ENCODE measurements around the gene SLC8B1. TPM values are rescaled to one million over a fixed set of nuclear protein-coding genes. Genes with fewer than 3 reads are reported as not detected.

SLC8B1 gene
- total RNA-seq, 1 donor from 2014 or later: 19.1 TPM

- Mint-ChIP-seq H3K27ac (no peak overlapping the region), H3K9me3 (no peaks in the 10 kb centered on the region), H3K4me1 (no peaks in the 10 kb centered on the region), H3K36me3 (peaks cover 15% of the 10 kb centered on the region), H3K4me3 (no peak overlapping the region), H3K27me3 (ENCODE audit: low read depth) (no peaks in the 10 kb centered on the region)
- DNase-seq (ENCODE audit: low spot score in 2 of 2, unreplicated experiment in 2 of 2): no peak
- TF ChIP-seq, protein P1, sequence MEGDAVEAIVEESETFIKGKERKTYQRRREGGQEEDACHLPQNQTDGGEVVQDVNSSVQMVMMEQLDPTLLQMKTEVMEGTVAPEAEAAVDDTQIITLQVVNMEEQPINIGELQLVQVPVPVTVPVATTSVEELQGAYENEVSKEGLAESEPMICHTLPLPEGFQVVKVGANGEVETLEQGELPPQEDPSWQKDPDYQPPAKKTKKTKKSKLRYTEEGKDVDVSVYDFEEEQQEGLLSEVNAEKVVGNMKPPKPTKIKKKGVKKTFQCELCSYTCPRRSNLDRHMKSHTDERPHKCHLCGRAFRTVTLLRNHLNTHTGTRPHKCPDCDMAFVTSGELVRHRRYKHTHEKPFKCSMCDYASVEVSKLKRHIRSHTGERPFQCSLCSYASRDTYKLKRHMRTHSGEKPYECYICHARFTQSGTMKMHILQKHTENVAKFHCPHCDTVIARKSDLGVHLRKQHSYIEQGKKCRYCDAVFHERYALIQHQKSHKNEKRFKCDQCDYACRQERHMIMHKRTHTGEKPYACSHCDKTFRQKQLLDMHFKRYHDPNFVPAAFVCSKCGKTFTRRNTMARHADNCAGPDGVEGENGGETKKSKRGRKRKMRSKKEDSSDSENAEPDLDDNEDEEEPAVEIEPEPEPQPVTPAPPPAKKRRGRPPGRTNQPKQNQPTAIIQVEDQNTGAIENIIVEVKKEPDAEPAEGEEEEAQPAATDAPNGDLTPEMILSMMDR (IDR thresholded peaks at IDR 0.05; ENCODE audit: unreplicated experiment): no peak
Measured at GRCh38 chr12:113287146-113287898, 47.6 kb downstream of the SLC8B1 start.

DNA sequence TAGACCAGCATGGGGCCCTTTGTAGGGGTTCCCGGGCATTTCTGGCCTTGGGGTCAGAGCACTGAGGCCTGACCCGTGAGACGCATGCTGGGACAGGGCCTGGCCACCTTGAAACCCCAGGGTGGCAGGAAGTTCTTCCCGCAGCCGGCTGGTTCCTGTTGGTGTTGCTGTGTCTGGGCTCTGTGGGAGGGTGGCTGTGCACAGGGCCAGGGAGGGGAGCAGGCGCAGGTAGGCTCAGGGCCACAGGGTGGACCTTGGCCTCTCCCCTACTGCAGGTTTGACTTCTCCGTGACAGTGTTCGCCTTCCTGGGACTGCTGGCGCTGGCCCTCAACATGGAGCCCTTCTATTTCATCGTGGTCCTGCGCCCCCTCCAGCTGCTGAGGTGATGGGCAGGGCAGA lies 48.2 kb downstream of the SLC8B1 start:
- no peak for DNase-seq (ENCODE audit: low spot score in 2 of 2, unreplicated experiment in 2 of 2)
- no peaks in the 10 kb centered on the region for H3K27me3 Mint-ChIP-seq (ENCODE audit: low read depth)
- peaks cover 13% of the 10 kb centered on the region for H3K36me3 Mint-ChIP-seq
- TF ChIP-seq, protein P1 (IDR thresholded peaks at IDR 0.05; ENCODE audit: unreplicated experiment): no peak
- no peaks in the 10 kb centered on the region for H3K4me1 Mint-ChIP-seq
- no peak overlapping the region for H3K4me3 Mint-ChIP-seq
- H3K27ac Mint-ChIP-seq: no peak overlapping the region
- H3K9me3 Mint-ChIP-seq: no peaks in the 10 kb centered on the region

DNA sequence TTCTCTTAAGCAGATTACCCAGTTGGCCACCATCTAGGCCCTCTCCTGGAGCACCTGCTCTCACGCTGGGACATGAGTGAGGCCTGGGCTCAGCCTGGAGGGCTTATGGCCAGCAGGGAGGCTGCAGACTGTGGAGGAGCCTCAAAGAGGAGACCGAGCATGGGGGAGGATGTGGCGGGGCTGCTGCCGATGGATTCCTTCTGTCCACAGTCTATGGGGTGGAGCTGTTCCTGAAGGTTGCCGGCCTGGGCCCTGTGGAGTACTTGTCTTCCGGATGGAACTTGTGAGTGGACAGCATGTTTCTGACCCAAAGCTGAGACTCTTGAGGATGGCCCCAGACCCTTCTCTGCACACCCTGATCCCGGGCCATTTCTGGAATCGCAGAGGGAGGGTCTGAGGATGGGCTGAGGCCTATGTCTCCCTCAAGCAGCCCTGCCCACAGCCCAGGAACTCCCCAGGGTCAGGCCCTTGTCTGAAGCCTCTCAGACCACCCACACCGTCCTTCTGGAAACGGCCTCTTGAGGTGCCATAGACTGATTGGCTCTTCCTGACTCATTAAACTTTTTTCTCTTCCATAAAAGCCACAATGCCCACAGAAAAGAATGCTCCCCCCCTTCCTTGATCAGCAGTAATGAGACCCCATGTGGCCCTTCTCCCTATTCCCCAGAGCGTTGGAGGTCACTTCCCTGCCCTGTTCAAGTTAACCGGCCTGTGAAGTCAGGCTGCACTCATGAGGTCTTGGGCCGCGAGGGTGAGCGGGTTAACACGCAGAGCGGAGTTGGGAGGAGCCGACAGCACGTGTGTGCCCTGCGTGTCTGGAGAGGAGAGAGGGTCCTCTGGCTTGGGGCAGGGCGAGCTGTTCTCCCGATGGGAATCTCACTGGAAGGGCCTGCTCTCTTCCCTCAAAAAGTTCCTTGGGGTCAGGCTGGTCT lies 49.0 kb downstream of the SLC8B1 start:
- peaks cover 7% of the 10 kb centered on the region for H3K36me3 Mint-ChIP-seq
- DNase-seq (ENCODE audit: low spot score in 2 of 2, unreplicated experiment in 2 of 2): no peak
- no peak overlapping the region for H3K27ac Mint-ChIP-seq
- H3K4me1 Mint-ChIP-seq: no peaks in the 10 kb centered on the region
- no peak overlapping the region for H3K4me3 Mint-ChIP-seq
- no peaks in the 10 kb centered on the region for H3K27me3 Mint-ChIP-seq (ENCODE audit: low read depth)
- H3K9me3 Mint-ChIP-seq: no peaks in the 10 kb centered on the region
- TF ChIP-seq, protein P1 (IDR thresholded peaks at IDR 0.05; ENCODE audit: unreplicated experiment): no peak

DNA sequence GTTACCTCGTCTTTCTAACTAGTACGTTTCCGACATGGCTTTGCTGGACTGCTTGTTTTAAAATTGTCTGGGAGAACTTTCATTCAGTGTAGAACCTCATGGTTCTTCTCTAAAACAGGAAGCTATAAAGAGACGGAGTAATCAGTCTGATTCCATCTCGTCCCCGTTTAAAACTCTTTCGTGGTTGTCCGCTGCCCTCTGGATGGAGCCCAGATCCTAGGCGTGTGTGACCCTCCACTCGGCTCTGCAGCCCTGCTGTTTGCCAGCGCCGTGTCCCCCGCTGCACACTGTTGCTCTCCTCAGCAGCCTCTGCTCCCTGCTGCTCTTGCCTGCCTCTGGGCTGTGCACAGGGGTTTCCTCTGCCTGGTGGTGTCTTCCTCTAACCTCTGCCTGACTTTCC lies 50.2 kb downstream of the SLC8B1 start:
- H3K36me3 Mint-ChIP-seq: peaks cover 12% of the 10 kb centered on the region
- H3K27ac Mint-ChIP-seq: no peak overlapping the region
- TF ChIP-seq, protein P1 (IDR thresholded peaks at IDR 0.05; ENCODE audit: unreplicated experiment): no peak
- no peaks in the 10 kb centered on the region for H3K27me3 Mint-ChIP-seq (ENCODE audit: low read depth)
- H3K4me1 Mint-ChIP-seq: no peaks in the 10 kb centered on the region
- no peaks in the 10 kb centered on the region for H3K9me3 Mint-ChIP-seq
- no peak overlapping the region for H3K4me3 Mint-ChIP-seq
- DNase-seq (ENCODE audit: low spot score in 2 of 2, unreplicated experiment in 2 of 2): no peak

- Mint-ChIP-seq H3K27me3 (ENCODE audit: low read depth) (no peaks in the 10 kb centered on the region), H3K4me1 (no peaks in the 10 kb centered on the region), H3K4me3 (no peak overlapping the region), H3K36me3 (peaks cover 9% of the 10 kb centered on the region), H3K27ac (no peak overlapping the region), H3K9me3 (no peaks in the 10 kb centered on the region)
- TF ChIP-seq, protein P1 (IDR thresholded peaks at IDR 0.05; ENCODE audit: unreplicated experiment): no peak
- DNase-seq (ENCODE audit: low spot score in 2 of 2, unreplicated experiment in 2 of 2): no peak
Measured at GRCh38 chr12:113278633-113279032, 56.3 kb downstream of the SLC8B1 start.

Measured in mesothelial cell of epicardium (in vitro differentiated cells).